Dermis blood vessel endothelial cell (primary cell): ENCODE data around the gene C22orf39. TPM values are rescaled to one million over a fixed set of nuclear protein-coding genes. Genes with fewer than 3 reads are reported as not detected.

Experiments used
- DNase-seq: peaks from one replicate; pipeline ENCODE4 v3.0.0; 2010
- total RNA-seq: library from RNA; depleted of rRNA; stranded (reverse); fragments of >200 nt; gene quantifications from 2 replicates; pipeline ENCODE4 v1.2.3, GENCODE V29; 2014

The C22orf39 gene
- total RNA-seq, 1 donor from 2014 or later = 27.1 TPM

DNA sequence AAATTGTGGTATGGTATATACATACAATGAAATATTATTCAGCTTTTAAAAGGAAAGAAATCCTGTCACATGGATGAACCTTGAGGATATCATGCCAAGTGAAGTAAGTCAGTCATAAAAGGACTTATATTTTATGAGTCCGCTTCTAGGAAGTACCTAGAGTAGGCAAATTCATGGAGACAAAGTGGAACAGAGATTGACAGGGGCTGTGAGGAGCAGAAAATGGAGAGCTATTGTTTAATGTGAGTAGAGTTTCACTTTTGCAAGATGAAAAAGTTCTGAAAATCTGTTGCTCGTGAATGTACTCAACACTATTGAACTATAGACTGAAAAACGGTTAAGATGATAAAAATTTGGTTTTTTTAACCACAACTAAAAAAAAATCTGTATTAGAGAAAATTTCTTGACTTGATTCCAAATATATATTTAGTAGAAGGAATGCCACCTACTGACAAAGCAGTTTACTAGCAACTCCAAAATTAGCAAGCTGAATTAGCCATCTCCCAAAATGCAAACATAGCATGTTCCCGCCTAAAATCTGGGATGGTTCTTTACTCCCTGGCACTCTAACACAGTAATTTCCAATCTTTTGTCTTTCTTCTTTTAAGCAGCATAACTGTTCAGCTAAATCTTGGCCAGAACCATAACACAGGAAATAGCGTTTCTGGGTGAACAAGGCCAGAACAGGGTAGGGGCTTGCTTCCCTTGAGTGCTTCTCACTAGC, 30.0 kb upstream of the C22orf39 start:
- DNase-seq = peak; percentile 40

DNA sequence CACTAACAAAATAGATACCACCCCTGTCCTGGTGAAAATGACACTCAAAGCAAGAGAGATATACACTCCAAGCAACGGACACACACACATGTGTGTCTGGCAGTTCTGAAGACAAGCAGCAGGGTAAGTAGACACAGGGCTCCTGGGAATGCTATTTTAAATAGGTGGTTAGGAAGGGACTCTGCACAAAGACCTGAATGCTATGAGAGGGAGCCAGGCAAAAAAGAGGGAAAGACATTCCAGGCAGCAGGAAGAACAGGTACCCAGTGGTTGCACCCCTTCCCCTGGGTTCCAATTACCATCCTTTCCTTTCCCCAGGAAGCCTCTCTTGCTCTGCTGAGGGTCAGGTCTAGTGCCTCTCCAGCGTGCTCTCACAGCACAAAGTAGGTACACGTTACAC, 28.5 kb upstream of the C22orf39 start:
- no peak for DNase-seq

DNA sequence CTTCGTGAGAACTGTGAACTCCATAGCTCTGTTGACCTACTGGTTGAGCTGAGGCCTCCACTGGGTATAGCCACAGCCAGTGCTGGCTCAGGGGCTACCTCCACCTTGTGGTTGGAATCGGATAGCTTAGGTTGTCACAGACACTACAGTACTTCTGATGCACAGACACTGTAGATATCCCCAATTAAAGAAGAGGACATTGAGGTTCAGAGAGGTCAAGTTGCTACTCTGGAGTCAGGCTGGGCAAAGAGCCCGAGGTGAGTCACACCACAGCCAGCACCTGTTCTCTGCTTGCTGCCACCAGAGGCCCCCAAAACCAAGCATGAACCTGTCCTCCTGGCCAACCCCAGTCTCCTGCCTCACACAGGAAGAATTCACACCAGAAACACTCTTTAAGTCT, 26.1 kb upstream of the C22orf39 start:
- DNase-seq = peak; percentile 21

DNA sequence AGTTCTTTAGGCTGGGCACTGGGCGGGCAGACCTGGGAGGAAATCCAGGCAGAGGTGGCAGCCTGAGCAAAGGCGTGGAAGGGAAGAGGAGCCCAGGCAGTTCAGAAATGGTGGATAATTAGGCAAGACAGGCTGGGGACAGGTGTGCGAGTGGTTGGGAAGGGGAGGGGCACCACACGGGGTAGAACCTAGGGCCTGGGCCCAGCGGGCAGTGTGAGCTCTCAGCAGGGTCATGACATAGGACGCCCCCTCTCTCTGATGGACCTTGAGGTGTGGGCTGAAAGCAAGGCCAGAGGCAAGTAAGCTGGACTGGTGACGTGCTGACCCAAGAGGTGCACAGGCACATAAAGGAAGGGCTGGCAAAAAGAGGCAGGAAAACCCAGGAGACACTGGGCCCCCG, 24.7 kb upstream of the C22orf39 start:
- DNase-seq = no peak

DNA sequence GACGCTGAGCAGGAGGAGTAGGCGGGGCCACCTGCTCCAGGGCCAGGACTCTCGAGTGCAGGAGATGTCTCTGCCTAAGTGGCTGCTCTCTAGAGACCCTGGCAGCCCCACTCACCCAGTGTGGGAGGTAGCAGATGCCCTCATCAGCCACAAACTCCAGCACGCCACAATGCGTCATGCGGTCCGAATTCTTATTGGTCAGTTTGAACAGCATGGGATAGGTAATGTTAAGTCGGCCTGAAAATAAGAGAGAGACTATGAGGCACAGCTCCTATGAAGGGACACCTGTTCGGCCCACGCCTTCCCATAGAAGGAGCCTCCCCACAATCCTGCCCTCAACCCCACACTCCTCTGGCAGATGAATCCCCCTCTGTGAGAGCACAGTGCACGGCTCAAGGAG, 24.1 kb upstream of the C22orf39 start:
- DNase-seq = no peak

DNA sequence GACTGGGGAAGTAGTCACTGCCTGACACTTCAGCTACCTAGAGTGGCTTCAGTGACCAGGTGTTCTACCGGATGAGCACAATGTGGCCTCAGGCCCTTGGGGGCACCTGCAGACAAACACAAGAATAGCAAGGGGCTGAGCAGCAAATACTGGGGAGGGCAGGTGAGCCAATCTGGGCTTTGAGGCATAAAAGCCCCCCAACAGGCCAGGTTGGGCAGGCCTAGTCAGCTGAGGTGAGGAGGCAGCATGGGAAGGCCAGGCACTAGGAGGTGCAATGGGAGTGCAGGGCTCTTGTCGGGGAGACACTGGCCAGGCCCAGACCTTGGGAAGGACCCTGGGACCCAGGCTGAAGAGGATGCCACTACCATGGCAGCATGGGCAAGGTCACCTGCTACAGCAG, 22.5 kb upstream of the C22orf39 start:
- no peak for DNase-seq

DNA sequence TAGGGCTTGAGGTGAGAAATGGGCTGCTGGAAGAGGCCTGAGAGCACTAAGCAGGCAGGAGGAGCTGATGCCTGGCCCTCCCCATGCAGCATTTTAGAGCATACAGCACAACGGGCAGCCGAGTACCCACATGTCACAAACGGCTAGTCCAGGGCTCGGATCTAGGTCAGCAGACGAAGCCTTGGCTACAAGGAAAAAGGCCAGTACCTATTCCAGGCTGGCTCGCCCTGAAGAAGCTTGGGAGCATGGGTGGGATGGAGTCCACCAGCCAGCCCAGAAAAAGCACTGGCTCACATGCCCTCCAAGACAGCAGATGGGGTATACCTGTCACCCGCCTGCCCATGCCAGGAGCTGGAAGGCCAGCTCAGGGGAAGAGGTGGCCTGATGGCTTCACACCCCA, 21.9 kb upstream of the C22orf39 start:
- DNase-seq = no peak

DNA sequence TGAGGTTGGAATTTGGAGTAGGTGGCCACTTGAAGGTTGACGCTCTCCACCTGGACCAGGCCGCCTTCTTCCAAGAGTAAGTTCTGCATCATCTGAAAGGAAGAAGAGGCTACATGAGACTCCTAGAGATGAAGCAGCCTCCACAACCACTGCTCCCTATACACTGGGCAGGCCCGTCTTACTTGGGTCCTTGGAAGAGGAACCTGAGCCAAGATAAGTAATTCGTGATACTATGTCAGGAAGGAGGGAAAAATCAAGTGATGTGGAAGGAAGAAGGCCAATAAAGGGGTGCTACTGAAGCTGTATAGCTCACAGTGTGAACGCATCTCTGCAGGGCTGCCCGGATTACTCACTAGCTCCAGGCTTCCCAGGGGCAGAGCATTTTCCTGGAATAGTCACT, 20.4 kb upstream of the C22orf39 start:
- DNase-seq = no peak

DNA sequence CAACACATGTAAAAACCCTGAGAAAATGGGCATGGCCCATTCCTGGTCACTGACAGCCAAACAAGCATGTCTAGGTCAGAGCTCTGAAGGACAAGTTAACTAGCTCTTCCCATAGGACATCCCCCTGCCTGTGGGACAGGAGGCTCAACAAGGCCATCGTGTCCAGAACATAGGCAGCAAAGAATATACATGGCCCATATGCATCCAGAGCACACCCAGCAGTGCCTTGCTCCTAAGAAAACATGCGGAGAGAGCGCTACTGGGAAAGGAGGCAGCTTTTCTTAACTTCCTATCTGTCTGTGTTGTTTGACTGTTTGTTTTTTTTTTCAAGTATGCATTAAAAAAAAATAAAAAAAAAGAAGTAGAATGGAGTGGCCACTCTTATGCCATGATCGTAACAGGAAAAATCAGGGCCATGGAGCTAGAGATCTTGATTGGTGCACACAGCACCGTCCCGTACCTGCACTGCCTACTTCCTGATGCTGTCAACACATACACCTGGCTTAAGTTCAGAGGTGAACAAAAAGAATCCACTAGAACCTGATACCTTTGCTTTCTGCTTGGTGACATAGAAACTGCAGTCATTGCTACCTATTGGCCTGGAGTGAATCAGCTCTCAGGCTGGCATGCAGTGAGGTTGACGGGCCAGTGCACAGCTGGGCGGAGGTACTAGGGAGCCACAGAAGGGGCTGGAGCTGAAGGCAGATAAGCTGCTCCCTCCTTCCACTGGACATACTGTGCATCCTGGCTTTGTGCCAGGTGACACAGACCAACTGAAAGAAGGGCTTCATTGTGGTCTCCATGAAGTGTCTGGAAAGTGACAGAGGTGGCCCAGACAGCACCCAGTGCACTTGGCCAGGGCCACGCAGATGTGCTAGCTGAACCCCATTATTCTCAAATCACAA, 19.6 kb upstream of the C22orf39 start:
- no peak for DNase-seq

DNA sequence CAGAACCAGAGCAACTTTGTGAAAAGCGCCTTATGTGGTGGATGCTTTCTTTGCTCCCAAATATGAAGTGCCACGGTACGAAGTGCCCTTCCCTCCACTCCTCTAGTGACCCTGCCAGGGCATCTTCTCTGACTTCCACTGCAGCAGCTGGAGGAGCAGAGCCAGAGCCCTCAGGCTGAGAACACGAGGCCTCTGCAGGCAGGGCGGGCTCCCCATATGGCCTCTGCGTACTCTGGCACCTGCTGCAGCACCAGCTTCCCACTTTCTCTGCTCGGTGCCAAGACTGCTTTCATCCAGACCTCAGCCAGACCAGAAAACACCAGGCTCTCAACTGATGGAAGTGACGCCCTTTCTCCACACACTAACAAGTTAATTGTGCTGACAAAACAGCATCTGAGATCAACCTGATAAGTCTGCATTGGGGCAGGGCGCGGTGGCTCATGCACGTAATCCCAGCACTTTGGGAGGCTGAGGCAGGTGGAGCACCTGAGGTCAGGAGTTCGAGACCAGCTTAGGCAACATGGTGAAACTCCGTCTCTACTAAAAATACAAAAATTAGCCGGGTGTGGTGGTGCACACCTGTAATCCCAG, 18.7 kb upstream of the C22orf39 start:
- DNase-seq = no peak

DNA sequence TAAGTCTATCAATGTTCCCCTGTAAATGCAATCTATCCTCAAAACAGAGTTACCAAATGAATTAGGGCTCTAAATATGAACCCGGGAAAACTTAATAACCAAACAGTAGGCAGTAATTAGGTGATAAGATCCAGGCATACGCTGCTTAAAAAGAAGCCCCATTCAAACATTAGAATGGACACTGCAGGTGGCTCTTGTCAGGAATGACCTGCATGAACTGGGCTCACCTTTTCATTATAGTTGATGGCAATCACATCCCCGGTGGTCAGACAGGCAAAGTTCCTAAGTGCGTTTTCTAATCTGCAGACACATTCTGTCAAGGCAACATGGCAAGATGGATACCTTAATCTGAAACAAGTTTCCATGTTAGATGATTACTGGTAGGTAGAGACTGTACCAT, 17.5 kb upstream of the C22orf39 start:
- no peak for DNase-seq

DNA sequence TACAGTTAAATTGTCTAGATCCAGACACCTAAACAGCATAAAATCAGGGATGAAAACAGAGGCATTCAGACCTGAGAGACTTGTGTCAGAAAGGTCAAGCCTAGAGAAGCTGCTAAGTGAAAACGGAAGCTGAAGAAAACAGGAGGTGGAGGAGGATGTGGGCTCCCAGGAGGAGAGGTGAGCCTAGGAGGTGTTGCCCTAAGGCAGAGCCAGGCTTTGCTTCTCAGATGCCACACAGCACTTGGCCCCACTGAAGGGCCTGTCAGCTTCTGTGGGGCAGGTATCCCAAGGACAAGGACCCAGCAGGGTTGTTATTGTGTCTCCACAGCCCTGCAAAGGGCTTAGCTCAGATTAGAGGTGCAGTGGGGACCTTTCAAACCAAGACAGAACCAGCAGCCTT, 17.0 kb upstream of the C22orf39 start:
- DNase-seq = no peak

DNA sequence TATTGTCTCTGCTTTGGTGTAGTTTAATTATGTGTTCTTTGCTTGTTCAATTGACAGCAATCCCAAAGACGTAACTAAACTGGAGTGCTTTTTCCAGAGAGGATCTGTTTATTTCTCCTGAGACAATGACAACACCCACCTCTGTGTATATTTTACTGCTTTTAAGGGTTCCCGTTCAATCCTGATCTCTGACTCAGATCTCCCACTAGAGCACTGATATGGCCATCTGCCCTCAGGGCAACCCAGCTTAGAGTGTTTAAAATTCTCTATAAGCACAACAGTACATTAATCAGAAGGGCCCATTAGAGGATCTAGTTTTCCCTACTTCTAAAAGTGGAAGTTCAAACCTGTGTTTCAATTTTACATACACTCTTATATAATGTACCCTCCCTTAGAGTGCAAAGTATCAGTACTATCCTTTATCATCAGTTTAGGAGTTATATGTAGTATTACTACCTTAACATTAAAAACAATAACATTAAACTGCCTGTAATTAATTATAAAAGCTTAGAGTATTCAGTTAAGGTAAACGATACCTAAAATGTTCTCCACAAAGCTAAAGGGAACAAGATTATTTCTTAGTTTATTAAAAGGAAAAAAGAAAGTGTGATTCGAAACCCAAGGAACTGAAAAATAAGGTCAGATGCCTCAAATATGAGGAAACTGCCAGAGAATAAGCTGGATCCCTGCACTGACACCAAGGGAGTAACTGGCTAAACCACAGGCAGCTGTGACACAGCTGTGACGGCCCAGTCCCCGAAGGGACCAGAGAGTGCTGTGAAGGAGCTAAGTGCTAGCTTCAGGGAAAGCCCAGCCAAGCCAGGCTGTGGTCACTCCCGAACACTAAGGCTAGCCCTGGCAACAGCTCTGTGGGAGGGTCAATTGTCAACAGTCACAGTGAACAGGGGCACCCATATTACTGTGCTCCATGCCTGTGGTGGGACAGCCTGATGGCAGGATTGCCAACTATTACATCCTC, 16.3 kb upstream of the C22orf39 start:
- DNase-seq = no peak

DNA sequence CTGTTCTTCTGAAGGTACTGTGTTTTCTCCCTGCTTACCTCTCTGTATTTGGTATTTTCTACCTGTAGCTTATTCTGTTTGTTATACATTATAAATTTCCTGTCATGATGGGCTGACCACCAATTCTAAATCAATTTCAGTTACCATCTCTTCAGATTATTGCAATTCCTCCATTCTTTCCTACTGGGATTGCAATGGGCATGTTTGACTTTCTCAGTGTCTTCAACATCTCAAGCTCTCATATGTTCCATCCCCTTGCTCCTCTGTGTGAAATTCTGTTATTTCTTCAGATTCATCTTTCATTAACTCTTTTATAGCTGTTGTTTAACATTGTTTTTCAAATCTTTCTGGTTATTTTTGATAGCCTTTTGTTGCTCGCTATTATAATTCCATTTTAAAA, 15.5 kb upstream of the C22orf39 start:
- DNase-seq = no peak

DNA sequence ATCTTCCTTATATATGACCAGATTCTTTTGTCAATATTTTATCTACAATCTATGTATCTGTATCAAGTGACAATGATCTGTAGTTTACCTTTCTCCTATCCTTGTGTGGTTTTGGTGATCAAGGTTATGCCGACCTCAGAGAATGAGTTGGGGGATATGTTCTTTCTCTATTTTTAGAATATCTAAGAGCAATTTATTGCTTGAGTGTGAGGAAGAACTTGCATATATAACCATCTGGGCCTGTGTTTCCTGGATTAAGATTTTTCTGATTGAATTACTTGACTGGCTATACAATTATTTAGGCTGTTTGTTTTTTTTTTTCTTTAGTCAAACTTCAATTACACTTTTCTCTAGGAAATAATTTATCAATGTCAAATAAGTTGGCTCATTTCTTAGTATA, 14.0 kb upstream of the C22orf39 start:
- DNase-seq = no peak

DNA sequence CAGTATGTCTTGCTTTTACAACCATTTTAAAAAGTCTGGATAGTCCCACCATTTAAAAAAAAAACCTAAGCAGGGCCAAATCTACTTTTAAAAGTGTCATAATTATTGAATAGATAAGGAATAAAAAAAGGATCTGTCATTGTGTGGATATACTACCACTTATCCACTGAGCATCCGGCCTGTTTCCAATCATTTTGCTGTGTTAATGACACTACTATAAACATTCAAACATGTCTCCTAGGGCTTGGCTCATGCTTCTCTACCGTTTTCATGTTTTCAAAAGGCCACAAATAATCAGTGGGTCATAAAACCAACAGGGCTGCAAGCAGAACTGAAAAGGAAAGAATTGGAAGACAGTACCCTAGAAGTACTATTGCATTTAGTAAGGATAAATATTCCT, 12.5 kb upstream of the C22orf39 start:
- DNase-seq = no peak

DNA sequence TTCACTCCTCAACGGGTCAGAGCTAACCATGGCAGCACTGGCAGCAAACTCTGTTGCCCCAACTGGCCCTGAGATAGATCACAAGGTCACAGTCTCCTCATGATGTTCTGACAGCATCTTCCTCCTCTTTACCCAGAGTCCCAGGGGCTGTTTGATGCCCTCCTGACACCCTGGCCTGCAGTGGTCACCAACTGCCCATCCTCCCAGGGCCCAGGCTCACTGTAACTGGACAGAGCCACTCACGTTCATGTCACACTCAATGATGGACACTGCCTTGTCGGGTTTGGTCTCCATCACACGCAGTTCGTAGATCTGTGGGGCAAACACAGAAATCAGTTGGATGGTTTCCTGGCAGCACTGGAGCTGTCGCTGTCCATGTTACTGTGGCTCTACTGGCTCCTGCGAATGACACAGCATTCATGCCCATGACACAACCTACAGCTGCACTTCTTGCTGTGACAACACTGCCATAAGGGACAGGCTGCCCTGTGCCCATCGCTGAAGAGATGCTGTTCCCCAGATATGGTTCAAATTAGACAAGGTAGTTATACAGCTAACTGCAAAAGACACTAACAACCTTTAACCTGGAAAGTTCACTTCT, 10.4 kb upstream of the C22orf39 start:
- no peak for DNase-seq

DNA sequence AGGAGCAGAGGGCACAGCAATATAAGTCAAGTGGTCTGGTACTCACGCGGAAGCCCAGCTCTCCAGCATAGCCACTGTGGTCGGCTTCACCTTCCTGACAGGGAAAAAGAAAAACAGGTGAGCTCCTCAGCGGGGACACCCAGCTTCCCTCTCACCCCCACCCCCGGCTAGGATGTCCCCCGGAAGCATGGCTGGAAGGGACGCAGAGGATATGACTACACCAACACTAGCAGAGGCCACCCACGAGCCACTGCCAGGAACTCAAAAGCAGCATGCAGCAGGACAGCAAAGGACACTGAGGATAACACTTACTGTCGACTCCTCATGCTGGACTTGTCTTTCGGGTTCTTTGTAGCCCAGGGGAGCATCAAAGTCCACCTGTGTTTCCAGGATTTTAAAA, 9.0 kb upstream of the C22orf39 start:
- DNase-seq = no peak

DNA sequence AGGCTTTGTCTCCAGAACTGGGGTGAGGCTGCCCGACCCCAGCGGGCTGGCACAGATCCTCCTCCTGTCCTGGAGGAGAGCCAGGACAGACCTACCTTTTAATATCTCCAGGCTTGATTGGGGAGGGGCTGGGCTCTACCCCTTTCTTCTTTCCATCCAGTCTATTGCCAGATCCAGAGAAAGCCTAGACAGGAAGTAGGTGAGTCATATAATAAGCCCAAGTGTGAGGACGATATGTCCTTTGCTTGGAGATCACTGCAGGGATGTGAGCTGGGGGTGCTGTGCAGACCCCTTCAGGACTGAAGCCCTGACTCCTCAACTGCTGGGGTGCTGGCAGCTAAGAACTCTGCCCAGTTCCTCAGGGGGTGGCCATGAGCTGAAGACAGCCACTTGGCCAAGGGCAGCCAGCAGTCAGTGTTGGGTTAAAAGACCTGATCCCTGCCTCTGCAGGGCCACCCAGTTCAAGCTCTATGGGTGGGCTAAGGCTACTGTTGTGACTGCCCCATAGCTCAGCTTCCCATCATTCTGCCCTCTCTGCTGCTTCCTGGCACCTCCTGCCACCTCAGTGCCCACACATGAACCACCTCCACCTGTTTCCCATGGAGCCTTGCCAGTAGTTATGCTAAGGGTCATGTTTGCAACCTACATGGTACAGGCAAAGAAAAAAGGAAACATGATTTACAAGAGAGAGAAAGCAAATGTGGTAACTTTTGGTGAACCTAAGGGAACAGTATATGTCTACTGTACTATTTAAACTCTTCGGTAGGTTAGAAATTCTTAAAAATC, 8.3 kb upstream of the C22orf39 start:
- DNase-seq = peak; percentile 51

DNA sequence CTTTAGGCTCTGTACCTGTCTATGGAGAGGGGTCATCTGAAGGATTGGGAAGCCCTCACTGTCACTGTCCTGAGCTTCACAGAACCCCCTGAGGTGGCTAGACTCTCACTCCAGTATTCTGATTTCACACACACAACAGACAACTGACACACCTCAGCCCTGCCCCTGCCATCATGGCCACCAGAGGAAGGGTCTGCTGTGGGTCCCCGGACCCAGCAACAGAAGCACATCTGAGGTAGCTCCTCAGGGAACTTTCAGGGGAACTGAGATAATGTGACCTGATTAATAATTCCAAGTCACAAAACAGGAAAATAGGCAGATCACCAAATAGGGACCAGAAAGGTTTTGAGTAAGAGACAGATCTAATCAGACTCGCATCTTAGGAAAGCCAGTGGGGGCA, 7.5 kb upstream of the C22orf39 start:
- DNase-seq = no peak

DNA sequence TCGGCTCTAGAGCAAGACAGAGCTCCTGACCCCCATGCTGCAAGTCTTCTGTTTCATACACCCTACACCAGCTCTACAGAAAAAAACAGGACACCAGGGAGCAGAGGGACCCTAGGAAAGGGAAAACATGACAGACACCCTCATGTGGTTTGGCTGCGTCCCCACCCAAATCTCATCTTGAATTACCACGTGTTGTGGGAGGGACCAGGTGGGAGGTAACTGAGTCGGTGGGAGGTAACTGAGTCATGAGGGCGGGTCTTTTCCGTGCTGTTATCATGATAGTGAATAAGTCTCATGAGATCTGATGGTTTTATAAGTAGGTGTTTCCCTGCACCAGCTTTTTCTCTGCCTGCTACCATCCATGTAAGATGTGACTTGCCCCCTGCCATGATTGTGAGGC, 6.6 kb upstream of the C22orf39 start:
- no peak for DNase-seq
